Inflammatory macrophage treated with lipopolysaccharide for 4 hours (primary cell): ENCODE measurements around the gene RAB40A.
"Not testable (repeated sequence)": the region's sequence is repeated elsewhere in the genome, so short reads cannot be mapped to it uniquely, and the experiment has no call there.

Experiments
- DNase-seq: peaks from one replicate; pipeline ENCODE4 v3.0.0-alpha.2; 2020

RAB40A gene

DNA sequence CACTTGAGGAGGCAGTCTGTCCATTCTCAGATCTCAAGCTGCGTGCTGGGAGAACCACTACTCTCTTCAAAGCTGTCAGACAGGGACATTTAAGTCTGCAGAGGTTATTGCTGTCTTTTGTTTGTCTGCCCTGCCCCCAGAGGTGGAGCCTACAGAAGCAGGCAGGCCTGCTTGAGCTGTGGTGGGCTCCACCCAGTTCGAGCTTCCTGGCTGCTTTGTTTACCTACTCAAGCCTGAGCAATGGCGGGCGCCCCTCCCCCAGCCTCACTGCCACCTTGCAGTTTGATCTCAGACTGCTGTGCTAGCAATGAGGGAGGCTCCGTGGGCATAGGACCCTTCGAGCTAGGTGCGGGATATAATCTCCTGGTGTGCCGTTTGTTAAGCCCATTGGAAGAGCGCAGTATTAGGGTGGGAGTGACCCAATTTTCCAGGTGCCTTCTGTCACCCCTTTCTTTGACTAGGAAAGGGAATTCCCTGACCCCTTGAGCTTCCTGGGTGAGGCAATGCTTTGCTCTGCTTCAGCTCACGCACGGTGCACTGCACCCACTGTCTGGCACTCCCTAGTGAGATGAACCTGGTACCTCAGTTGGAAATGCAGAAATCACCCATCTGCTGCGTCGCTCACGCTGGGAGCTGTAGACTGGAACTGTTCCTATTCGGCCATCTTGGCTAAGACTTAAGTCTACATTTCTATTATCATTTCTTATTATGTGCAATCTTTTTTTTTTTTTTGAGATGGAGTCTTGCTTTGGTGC, 59.1 kb downstream of the RAB40A start:
- DNase-seq = not testable (repeated sequence)

DNA sequence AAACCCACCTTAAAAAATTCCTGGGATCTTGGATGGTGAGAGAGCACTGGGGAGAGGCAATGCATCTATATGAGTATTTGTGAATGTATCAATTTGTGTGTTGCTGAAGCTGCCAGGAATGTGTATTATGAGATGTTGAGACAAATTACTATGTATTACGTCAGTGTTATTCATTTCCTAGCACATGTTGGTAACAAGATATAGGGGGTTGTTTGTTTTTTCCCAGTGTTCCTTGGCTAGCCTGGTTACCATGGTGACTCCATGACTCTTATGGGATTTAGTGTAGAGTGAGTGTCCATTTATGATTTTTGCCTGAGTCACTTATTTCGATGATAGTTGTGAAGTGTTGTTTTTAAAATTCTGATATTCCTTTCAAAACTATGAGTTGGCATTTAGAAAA, 65.6 kb downstream of the RAB40A start:
- no peak for DNase-seq
